Astrocyte of the spinal cord (primary cell): ENCODE data around the gene ZNF491.

Experiments used
- DNase-seq: peaks from one replicate; pipeline ENCODE4 v3.0.0; 2011; ENCODE audit warnings: low read depth, low spot score
- H3K4me3 ChIP-seq: 2 replicates; pipeline ENCODE4 v1.5.1; 2011; ENCODE audit warnings: low read depth, mild to moderate bottlenecking, low read length, moderate library complexity
- in situ Hi-C: cut with HindIII; loops from 2 replicates; pipeline ENCODE4 v1.10.0; 2017; ENCODE audit warnings: low sequenced_read_pairs
- TF ChIP-seq, protein P1 (sequence below): IDR thresholded peaks from 2 replicates; pipeline ENCODE4 v1.5.1; 2012; ENCODE audit warnings: low read depth, mild to moderate bottlenecking, low read length, inconsistent platforms

The ZNF491 gene

DNA sequence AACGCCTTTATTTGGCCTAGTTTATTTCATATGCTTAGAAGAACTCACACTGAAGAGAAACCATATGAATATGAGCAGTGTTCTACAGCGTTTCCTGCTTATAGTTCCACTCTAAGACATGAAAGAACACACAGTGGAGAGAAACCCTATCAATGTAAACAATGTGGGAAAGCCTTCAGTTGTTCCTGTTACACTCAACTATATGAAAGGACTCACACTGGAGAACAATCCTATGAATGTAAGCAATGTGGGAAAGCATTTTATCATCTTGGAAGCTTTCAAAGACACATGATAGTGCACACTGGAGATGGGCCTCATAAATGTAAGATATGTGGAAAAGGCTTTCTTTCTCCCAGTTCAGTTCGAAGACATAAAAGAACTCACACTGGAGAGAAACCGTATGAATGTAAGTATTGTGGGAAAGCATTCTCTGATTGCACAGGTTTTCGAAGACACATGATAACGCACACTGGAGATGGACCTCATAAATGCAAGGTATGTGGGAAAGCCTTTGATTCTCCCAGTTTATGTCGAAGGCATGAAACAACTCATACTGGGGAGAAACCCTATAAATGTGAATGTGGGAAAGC lies 17.8 kb upstream of the ZNF491 start:
- no peak overlapping the region for H3K4me3 ChIP-seq
- TF ChIP-seq, protein P1, sequence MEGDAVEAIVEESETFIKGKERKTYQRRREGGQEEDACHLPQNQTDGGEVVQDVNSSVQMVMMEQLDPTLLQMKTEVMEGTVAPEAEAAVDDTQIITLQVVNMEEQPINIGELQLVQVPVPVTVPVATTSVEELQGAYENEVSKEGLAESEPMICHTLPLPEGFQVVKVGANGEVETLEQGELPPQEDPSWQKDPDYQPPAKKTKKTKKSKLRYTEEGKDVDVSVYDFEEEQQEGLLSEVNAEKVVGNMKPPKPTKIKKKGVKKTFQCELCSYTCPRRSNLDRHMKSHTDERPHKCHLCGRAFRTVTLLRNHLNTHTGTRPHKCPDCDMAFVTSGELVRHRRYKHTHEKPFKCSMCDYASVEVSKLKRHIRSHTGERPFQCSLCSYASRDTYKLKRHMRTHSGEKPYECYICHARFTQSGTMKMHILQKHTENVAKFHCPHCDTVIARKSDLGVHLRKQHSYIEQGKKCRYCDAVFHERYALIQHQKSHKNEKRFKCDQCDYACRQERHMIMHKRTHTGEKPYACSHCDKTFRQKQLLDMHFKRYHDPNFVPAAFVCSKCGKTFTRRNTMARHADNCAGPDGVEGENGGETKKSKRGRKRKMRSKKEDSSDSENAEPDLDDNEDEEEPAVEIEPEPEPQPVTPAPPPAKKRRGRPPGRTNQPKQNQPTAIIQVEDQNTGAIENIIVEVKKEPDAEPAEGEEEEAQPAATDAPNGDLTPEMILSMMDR, result no peak
- peak; percentile 6 for DNase-seq
- in situ Hi-C loops, result no loop called here

DNA sequence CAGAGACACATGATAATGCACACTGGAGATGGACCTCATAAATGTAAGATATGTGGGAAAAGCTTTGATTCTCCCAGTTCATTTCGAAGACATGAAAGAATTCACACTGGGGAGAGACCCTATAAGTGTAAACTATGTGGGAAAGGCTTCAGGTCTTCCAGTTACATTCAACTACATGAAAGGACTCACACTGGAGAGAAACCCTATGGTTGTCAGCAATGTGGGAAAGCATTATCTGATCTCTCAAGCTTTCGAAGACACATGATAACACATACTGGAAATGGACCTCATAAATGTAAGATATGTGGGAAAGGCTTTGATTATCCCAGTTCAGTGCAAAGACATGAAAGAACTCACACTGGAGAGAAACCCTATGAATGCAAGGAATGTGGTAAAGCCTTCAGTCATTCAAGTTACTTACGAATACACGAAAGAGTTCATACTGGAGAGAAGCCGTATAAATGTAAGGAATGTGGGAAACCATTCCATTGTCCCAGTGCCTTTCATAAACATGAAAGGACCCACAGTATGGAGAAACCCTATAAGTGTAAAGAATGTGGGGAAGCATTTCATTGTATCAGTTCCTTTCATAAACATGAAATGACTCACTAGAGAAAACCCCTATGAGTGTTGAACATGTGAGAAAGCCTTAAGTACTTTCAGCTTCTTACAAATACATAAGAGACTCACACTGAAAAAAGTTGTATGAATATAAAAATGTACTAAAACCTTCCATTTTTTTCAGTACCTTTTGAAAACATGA lies 16.8 kb upstream of the ZNF491 start:
- DNase-seq, result peak; percentile 19
- in situ Hi-C loops, result no loop called here
- TF ChIP-seq, protein P1, result no peak
- no peak overlapping the region for H3K4me3 ChIP-seq

DNA sequence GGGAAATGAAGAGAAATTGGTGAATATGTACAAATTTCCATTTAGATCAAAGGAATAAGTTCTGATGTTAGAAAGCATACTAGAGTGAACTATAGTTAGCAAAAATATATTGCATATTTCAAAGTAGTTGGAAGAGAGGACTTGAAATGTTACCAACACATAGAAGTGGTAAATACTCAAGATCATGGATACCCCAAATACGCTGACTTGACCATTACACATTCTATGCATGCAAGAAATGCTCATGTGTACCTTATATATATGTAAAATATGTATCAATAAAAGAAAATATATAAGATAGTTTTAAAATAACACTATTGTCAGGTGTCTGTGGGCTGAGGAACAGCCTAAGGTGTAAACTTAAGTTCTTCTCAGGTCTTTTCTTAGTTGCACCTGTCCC lies 14.6 kb upstream of the ZNF491 start:
- no peak overlapping the region for H3K4me3 ChIP-seq
- in situ Hi-C loops, result no loop called here
- TF ChIP-seq, protein P1, result no peak
- DNase-seq, result no peak

DNA sequence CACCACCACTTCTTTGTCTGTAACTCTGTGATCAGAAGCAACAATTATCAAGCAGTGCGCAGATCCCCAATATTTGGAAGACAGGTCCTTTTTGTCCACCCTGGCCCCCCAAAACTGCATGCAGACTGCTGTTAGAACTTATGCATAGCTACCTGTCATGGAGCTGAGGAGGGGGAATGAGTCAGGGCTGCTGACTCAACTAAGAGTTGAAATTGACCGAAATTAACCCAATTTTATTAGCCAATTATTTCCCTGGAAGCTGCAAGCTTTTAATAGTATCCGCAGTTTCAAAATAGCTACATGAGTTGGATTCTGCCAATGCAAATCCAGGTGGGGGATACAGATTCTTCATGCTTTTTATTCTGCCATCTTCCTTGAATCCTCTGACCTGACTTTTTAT lies 14.0 kb upstream of the ZNF491 start:
- in situ Hi-C loops, result no loop called here
- H3K4me3 ChIP-seq, result no peak overlapping the region
- no peak for DNase-seq
- TF ChIP-seq, protein P1, result no peak

DNA sequence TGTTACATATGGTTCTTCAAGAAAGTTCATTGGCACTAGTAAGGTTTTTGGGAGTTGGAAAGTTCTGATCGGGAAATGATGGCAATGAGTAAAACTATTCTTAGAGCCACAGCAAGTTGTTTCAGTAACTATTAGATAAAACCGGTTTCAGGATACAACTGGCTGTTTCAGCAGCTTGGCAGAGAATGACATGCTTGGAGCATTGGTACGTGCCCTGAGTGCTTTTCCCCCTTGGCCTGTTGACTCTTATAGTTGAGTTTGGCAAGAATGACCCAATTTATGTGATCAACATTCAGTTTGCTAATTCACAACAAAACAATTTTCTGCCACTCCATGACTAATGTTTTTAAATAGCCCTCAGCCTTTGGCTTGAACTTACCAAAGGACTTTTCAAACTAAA lies 10.8 kb upstream of the ZNF491 start:
- in situ Hi-C loops, result no loop called here
- TF ChIP-seq, protein P1, result no peak
- DNase-seq, result no peak
- H3K4me3 ChIP-seq, result no peak overlapping the region

DNA sequence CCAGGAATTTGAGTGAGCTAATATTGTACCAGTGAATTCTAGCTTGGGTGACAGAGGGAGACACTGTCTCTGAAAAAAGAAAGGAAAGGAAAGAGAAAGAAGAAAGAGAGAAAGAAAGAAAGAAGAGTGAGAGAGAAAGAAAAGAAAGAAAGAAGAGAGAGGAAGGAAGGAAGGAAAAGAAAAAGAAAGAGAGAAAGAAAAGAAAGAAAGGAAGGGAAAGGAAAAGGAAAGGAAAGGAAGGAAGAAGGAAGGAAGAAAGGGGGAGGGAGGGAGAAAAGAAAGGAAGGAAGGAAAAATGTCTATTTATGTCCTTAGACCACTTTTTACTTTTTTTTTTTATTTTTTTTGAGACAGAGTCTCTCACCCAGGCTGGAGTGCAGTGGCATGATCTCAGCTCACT lies 5.4 kb upstream of the ZNF491 start:
- no peak for DNase-seq
- in situ Hi-C loops, result no loop called here
- H3K4me3 ChIP-seq, result no peak overlapping the region
- TF ChIP-seq, protein P1, result no peak
